GM20000 (cell line): Measurements from ENCODE around the gene PRR7.

ENCODE experiments used
- DNase-seq: peaks from one replicate; pipeline ENCODE4 v3.0.0; 2012; ENCODE audit warnings: low spot score
- TF ChIP-seq, protein P1 (sequence below): IDR thresholded peaks from 2 replicates; pipeline ENCODE4 v1.5.1; 2012; ENCODE audit warnings: mild to moderate bottlenecking, control low read depth; ENCODE audit errors: extremely low read depth, missing control alignments

PRR7 gene

DNA sequence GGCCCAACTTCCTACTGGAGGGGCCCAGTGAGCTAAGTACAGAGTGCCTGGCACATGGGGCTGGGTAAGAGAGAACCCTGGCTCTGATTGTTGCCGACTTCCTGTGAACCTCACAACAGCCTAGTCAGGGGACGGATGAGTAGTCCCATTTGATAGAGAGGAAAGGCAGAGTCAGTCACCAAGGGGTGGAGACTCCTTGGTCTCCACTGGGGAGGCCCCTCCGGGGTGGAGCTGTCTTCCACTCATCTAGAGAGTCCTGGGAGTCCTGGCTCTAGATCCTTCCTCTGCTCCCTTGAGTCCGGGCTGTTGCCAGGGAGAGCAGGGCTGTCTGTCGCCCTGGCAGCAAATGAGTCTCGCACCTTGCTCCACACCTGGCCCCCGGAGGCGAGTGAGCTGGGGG is 12.2 kb upstream of the PRR7 start:
- DNase-seq: no peak
- TF ChIP-seq, protein P1, sequence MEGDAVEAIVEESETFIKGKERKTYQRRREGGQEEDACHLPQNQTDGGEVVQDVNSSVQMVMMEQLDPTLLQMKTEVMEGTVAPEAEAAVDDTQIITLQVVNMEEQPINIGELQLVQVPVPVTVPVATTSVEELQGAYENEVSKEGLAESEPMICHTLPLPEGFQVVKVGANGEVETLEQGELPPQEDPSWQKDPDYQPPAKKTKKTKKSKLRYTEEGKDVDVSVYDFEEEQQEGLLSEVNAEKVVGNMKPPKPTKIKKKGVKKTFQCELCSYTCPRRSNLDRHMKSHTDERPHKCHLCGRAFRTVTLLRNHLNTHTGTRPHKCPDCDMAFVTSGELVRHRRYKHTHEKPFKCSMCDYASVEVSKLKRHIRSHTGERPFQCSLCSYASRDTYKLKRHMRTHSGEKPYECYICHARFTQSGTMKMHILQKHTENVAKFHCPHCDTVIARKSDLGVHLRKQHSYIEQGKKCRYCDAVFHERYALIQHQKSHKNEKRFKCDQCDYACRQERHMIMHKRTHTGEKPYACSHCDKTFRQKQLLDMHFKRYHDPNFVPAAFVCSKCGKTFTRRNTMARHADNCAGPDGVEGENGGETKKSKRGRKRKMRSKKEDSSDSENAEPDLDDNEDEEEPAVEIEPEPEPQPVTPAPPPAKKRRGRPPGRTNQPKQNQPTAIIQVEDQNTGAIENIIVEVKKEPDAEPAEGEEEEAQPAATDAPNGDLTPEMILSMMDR: no peak

DNA sequence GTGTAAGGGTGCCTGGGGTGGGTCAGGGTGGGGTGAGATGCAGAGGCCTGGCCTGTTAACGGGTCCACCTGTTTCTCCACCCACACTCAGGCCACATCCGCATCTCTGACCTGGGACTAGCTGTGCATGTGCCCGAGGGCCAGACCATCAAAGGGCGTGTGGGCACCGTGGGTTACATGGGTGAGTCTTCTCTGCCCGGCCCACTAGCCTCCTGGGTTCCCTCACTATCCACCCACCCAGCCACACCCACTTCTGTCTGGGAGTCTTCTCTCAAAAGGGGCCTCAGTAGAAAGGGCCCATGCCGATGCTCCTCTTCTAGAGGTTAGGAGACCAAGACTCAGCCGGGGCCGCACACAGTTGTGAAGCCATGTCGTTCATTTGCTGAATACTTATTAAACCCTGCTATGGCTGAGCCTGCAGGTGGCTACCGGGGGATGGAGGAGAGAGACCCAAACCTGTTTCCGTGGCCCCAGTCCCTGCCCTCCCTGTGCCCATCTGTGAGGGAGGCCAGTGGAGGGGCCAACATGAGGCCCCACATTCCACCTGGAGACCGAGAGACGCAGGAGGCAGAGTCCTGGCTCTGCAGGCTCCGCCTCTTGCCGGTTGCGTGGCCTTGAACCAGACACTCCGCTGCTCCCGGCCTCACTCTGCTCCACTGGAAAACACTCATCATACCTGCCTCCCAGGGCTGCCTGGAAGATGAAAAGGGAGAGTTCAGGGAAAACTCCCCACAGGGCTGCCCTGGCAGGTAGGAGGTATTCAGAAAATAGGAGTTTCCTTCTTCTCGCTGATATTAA is 11.5 kb upstream of the PRR7 start:
- TF ChIP-seq, protein P1: no peak
- DNase-seq: no peak

DNA sequence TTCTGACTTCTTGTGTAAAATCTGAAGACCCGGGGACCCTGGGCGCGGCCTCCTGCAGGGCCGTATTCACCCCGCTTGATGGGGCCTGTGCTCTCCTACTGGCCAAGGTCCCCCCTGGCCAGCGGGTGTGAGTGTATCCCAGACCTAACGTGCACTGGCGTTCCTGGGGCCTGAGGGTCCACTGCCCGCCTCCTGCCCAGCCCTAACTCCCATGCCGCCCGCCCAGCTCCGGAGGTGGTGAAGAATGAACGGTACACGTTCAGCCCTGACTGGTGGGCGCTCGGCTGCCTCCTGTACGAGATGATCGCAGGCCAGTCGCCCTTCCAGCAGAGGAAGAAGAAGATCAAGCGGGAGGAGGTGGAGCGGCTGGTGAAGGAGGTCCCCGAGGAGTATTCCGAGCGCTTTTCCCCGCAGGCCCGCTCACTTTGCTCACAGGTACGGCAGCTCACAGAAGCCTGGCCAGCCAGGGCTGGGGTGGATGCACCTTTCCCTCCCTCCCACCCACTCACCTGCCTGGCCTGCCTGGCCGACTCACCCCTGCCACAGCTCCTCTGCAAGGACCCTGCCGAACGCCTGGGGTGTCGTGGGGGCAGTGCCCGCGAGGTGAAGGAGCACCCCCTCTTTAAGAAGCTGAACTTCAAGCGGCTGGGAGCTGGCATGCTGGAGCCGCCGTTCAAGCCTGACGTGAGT is 10.6 kb upstream of the PRR7 start:
- no peak for DNase-seq
- TF ChIP-seq, protein P1: no peak

DNA sequence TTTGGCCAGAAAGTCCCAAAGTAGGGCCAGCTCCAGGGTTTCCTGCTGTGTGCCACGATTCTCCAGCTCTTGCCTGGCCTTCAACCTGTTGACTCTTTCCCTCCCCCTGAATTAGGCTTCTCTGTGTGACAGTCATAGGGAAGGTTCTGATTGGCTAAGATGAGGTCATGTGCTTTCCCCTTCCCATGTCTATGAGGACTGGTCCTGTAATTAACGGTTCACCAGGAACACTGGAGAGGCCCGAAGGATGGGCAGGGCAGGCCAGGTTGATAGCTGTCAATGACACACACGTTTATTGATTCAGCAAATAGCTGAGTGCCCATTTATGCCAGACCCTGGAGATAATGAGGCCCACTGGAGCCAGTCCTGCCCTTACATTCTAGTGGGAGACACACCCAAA is 9.0 kb upstream of the PRR7 start:
- TF ChIP-seq, protein P1: no peak
- DNase-seq: no peak

DNA sequence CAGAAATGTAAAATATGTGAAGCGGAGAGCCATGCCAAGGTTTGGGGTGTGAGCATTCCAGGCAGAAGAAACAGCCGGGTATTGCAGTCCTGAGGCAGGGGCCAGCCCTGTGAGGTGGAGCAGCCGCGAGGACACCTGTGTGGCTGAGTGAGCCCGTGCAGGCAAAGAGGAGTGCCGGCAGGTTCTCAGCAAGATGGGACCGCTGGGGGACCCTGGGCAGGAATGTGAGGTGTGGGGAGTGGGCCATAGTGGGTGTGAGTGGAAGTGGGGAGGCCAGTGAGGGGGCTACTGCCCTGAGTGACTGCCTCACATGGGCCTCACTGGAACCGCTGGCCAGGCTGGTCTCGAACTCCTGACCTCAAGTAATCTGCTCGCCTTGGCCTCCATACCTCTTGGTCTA is 8.1 kb upstream of the PRR7 start:
- TF ChIP-seq, protein P1: no peak
- DNase-seq: no peak

DNA sequence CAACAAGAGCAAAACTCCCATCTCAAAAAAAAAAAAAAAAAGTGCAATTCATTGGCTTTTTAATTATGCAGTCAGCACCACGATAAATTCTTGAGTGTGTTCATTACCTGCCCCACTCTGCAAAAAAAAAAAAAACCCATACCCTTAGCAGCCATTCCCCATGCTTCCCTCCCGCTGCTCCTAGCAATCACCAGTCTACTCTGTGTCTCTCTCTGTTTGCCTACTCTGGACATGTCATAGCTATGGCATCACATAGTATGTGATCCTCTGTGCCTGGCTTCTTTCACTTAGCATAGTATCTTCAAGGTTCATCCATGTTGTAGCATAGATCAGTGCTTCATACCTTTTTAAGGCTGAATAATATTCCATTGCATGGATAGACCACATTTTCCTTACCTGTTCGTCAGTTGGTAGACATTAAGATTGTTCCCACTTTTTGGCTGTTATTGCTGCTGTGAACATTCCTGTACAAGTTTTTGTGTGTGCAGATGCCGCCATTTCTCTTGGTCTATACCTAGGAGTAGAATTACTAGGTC is 7.0 kb upstream of the PRR7 start:
- no peak for DNase-seq

More for the DNA sequence above, 7.0 kb upstream of the PRR7 start:
- TF ChIP-seq, protein P1: no peak
